Retina (tissue), 1 donor: ENCODE results near the gene AMPD3.

Experiments
- DNase-seq: peaks from one replicate; pipeline ENCODE4 v3.0.0-alpha.2; 2016

Gene AMPD3

DNA sequence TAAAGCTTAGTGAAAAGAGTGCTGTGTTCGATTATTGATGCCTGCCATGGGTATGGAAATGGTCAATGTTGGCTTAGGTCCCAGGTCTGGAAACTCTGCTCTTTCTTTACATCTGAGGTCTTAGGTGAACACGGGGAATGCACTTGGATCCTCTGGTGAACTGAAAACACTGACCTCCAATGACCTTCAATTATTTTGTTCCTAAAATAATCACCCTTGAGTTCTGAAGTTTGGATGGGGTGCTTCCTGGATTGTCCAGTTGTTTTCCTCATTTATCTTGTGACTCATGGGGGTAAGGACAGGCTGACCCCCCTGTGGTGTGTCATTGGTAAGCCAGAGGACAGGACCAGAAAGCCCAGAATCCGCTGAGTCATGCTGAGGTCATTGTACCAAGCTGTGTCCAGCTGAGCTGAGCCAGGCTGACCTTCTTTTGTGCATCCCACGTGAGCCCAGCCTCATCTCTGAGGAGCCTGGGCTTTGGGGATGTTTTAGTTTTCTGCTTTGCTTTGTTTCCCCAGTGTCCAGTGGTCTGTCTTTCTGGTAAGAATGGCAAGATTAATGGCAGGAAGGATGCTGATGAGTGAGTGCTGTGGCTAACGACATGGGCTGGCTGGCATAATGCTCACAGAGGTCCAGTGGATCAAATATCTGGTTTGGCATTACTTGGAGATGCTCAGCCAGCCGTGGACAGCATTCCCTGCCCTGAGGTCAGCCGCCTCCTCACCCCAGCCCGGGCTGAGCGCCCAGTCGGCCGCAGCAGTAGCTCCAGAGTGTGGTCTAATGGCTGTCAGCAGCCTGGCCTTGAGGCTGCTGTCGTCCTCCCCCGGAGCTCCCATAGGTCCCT is 35.6 kb downstream of the AMPD3 start:
- DNase-seq = peak; percentile 45

DNA sequence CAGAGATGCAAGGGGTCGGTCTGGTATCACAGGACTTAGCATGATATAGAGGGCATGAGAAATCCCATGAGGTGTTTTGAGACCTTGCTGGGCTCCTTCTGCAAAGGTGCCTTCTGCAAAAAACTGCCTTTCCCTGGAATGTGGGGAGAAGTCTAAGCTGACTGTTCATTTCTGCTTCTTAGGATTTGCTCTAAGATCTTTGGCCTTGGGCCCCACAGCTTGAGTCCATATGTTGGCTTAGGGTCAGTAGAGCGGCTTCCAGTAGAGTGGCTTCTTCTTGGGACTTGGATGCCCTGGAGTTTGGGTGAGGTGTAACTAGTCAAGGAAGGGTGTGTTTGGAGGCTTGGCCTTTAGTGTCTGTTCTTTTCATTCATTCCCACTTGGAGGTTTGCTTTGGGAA is 37.0 kb downstream of the AMPD3 start:
- DNase-seq = no peak

DNA sequence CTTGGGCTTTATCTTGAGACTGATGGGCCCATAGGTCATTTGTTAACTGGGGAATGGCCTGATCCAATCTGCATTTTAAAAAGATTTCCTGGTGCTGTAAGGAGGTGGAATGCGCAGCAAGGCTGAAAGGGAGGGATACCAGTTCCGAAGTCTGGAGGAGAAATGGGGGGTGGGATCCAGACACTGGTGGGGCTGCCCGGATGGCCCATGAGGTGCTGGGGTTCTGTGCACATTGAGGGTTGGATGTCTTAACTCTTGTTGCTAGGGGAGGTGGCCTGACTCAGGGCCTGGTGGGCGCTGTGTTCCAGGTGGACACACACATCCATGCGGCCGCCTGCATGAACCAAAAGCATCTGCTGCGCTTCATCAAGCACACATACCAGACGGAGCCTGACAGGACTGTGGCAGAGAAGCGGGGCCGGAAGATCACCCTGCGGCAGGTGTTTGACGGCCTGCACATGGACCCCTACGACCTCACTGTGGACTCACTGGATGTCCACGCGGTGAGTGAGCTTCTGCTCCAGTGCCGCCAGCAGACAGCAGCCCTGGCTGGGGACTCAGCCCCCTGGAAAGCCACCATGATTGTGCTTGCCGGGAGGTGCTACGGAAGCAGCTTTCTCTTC is 38.1 kb downstream of the AMPD3 start:
- DNase-seq = peak; percentile 38

DNA sequence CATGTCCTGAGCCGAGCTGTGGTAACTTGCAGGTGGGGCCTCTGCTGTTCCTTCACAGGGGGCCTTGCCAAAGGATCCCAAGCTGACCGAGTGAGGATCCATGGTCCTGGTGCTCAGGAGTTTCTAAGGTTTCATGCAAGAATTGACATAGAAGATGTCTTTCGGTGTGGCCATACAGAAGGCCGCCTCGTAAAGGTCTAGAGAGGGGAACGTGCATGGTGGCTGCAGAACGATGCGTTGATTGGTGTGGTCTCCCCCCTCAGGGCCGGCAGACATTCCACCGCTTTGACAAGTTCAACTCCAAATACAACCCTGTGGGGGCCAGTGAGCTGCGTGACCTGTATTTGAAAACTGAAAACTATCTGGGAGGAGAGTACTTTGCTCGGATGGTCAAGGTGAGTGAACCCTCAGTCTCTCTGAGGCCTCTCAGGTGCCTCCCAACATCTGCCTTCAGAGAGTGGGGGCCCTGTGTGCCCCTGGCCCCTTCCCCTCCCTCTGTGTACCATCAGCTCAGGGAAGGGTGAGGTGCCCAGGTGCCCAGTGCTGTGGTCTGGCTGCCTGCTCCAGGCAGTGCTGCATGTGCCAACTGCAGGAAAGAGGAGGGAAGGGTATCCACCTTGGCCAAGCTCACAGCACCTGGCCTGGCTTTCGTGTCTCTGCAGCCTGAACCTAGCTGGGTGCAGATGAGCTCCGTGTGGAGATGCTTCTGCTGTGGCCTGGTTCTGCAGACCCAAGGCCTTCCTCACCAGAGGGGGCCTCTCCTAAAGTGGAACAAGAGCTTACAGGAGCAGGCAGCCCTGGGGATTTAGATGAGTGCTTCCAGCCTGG is 39.8 kb downstream of the AMPD3 start:
- DNase-seq = no peak

DNA sequence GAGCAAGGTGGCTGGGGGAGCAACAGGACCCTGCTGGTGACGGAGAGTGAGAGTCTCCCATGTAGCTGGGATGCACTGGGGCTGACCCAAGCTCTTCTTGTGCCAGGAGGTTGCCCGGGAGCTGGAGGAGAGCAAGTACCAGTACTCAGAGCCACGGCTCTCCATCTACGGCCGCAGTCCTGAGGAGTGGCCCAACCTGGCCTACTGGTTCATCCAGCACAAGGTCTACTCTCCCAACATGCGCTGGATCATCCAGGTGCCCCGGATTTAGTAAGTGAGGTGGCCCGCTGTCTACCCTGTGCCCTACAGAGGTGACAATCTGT is 40.4 kb downstream of the AMPD3 start:
- DNase-seq = no peak

DNA sequence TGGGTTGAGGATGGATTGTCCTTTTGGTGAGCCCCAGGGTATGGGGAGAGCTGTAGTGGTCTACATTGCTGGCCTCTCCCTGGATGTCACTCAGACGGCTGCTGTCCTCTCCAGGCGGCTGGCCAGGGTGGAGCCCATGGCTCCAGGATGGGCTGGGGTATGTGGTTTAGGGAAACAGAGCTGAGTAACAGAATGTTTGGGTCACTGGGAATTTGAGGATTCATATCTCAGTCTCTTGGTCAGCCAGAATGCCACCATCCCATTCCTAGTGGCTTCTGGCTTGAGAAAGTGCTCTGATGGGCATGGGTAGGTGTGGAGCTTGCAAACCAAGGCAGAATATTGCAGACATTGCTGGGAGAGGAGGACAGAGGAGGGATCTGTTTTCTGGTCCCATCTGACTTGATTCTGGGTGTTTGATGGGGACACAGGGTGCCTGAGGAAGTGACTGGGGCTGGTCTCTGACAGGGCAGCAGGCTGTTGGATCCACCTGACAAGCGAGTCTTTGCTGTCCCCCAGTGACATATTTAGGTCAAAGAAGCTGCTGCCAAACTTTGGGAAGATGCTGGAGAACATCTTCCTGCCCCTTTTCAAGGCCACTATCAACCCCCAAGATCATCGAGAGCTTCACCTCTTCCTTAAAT is 41.4 kb downstream of the AMPD3 start:
- no peak for DNase-seq

DNA sequence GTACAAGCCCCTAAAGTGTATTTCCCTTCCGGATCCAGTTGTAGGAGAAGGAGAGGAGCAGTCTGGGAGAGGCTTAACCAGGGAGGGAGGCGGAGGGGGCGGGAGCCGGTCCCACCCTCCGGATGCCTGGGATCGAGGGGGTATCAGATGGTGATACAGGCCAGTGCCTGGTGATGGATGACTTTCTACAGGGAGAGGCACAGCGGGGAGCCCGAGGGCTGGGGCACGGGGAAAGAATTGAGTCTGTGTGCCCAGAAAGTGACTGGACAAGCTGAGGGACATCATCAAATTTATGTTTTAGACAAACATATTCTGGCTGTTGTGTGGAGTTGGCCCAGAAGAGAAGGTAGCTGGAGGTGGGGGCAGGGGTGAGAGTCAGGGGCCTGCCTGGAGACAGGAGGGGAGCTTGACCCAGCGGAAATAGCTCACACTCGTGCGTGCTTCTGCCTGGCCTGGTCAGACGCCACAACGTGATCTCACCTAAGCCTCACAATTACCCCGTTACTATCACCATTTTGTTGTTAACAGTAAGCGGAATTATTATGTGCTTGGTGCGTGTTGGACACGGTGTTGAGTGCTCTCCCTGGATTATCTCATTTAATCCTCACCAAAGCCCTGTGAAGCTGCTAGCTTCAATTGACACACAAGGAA is 42.4 kb downstream of the AMPD3 start:
- DNase-seq = no peak

DNA sequence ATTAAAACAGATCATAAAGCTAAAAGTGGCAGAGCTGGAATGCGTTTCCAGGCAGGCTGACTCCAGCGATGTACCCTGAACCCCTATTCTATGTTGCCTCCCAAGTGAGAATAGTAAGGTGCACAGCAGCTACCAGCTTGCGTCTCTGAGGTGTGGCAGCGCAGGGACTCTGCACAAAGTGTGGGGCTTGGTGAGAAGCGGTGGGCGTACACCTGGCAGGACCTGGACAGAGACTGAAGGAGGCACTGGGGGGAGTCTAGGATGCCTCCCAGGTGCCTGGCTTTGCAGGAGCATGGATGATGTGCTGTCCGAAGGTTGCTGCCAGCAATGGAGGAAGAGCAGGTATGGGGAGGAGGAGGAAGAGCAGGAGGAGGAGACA is 42.9 kb downstream of the AMPD3 start:
- DNase-seq = no peak

DNA sequence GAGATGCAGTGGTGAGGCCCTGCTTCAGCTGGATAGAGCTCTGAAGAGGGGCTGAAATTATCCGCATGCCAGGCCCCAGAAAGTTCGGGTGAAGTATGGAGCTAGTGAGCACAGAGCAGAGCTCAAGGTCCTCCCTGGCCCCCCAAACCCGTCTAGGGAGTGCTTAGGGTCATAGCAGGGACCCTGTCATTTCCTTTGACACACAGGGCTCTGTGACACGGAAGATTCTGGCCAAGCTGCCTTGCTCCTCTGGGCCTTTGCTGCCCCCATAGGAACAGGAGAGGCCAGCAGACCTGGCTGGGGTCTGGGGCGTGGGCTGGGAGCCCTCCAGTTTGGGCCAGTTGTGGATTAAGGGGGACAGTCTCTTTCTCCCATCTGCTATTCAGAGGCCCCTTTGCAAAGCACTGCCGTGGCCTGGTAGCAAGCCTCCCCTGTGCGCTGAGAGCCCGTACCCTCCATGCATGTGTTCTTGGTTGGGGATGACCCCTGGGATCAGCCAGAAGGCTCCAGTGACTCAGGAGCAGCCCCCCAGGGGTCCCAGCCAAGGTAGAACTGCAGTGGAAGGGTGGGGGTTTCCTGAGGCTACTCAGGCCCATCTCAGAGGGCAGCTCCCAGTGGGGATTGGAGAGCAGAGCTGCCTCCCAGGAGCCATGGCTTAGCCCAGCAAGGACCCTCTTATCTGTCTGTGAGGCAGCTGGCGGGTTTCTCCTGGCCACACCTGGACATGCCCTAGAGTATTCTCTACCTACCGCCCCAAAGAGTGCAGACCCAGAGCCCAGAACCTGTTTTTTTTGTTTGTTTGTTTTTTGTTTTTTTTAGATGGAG is 43.6 kb downstream of the AMPD3 start:
- no peak for DNase-seq

DNA sequence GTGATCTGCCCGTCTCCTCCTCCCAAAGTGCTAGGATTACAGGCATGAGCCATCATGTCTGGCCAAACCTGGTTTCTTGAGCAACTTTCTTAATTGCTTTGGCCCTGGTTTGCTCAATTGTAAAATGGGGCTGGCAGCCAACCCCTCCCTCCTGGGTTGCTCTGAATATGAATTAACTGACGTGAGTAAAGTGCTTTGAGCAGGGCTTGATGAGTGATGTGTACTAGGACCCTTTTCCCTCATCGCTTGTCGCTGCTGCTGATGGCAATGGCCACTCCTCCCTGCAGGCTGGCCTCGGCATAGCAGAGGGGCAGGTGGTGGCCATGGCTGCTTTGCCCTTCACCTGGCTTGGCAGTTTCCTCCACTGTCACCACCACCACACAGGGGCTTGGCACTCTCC is 44.4 kb downstream of the AMPD3 start:
- no peak for DNase-seq

DNA sequence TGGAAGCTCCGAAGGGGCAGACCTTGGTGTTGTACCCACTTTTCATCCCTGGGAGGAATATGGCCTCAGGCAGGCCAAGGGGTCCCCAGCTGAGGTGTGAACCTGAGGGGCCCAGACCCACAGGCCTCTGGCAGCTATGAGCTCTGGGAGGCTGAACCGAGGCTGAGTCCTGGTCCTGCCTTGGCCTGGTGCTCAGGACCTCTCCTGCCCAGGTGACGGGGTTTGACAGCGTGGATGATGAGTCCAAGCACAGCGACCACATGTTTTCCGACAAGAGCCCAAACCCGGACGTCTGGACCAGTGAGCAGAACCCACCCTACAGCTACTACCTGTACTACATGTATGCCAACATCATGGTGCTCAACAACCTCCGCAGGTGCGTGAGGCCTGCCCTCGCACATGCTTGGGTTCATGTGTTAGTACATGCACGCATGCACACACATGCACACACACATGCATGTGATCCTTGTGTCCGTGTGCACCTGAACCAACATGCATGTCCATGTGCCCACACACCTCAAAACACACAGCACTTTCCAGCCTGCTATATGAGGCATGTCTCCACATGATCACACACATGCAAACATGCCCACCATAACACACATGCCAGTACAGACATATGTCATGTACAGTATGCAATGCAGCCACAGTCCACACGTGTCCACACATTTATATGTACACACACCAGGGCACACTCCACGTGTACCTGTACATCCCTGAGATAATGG is 45.0 kb downstream of the AMPD3 start:
- DNase-seq = no peak

DNA sequence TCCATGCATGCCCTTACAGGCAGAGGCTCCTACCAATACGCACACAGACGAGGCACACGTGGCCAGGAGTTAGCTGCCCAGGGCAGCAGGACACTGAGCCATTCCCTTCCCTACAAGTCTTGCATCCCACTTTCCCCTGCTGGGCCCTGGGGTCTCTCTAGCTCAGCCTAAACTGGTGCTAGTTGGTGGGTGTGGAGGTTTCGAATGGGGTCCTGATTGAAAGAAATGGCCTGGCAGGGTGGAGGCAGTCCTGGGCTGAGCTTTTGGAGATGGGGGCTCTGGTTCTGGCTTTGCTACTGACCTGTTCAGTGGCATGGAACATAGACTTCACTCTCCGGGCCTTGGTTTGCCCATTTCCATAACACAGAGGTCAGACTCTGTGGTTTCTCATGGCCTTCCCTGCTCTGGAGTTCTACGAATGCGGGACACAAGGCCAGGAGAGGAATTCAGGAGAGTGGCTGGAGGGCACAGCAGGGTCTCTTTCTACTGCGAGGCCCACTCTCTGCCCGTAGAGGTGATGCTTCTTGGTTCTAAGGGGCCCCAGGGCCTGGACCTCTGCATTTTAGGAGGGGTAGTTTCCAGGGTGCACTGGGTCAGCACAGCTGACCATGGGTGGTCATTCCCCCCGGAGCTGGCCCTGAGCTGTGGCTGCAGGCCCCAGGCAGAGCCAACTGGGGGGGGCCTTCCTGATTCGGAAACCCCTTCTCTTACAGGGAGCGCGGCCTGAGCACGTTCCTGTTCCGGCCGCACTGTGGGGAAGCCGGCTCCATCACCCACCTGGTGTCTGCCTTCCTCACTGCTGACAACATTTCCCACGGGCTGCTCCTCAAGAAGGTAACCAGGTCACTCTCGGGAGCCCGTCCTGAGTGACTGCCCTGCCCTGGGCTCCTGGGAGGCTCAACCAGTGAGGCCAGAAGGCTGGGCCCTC is 46.0 kb downstream of the AMPD3 start:
- no peak for DNase-seq

DNA sequence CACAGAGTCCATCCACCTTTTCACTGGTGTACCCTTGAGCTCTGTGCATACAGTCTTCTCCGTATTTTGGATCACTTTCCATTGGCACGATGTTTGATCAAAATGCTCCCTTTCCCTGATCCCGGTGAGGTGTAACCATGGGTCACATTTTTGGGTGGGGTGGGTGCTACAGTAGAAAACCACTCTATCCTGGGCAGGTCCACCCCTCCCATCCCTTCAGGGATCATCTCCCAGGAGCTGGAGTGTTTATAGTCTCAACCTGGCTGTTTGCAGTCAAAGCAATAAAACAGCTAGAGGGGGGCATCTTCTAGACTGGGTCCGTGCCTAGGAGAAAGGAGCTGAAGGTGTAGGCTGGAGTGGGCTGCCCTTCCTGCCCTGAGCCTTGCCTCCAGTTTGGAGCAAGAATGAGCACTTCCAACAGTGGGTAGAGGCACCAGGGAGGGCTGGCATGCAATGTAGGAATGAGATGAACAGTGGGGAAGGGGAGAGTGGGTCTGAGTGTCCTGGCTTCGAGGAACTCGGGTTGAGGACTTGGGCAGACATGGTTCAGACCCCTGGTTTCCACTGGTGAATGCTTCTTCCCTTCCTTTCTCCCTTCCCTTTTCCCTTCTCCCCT is 47.1 kb downstream of the AMPD3 start:
- no peak for DNase-seq

DNA sequence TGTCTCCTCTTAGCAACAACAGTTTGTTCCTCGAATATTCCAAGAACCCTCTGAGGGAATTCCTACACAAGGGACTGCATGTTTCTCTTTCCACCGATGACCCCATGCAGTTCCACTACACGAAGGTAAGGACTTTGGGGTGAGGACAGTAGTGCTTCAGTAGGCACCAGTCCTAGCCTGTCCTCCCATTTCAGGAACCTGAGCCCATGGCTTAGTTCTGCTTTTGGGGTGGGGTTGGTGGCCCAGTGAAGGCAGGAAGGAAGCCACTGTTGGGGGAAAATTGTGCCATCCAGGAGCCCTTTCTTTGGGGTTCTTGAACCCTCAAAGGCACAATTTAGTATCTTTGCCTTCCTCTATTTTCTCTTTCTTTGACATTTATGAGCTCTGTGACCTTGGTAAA is 47.7 kb downstream of the AMPD3 start:
- DNase-seq = no peak

DNA sequence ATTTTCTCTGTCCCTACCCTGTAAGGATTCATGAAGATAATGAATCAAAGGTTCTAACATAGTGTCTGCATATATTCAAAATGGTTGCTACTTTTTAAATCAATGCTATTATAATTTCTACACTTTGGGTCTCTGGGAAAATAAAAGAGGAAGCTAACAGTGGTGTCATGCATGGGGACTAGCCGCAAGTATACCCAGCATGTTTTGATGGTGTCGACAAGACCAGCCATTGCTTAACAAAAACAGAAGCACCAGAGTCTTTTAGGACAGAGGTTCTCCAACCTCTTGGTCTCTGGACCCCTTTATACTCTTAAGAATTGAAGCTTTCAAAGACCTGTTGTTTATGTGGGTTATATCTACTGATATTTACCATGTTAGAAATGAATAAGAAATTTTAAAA is 48.2 kb downstream of the AMPD3 start:
- DNase-seq = no peak

DNA sequence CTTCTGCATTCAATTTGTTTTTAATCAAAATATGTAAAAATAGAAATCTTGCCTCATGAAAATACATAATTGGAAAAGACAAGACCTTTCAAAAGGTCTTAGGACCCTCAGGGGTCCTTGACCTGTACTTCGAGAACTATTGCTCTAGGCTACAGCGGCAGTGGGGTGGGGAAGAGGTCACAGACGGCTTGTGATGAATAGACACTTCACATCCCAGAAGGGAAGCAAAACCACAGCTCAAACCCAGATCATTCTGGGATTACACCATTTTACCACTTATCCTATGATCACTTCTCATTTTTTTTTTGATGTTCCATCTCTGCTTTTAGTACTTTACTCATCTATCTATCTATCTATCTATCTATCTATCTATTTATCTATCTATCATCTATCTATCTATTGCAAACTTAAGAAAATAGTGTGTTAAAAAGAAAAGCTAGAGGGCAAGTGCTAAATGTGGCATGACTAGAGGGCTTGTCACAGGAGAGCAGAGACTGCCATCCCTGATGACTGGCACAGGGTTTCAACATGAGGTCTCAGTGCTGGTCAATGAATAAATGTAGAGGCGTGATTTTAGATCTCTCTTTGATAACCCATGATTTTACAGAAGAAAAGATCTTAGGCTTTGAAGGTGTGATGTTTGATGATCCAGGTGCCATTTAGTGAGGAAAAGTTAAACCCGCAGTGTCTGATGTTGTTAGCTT is 48.9 kb downstream of the AMPD3 start:
- DNase-seq = no peak

DNA sequence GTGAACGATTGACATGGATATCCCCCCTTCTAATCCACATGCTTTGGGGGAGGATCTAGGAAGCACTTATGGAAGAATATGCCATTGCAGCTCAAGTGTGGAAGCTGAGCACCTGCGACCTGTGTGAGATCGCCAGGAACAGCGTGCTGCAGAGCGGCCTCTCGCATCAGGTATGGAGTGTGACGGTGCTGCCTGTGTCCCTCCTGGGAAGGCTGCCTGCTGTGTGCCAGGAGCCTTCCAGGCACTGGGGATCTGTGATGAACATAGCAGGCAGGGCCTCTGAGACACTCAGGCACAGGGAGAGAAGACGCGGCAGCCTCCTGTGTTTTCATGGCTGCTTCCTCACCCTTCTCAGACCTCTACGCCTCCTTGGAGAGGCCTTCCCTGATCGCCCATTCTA is 49.4 kb downstream of the AMPD3 start:
- DNase-seq = no peak

DNA sequence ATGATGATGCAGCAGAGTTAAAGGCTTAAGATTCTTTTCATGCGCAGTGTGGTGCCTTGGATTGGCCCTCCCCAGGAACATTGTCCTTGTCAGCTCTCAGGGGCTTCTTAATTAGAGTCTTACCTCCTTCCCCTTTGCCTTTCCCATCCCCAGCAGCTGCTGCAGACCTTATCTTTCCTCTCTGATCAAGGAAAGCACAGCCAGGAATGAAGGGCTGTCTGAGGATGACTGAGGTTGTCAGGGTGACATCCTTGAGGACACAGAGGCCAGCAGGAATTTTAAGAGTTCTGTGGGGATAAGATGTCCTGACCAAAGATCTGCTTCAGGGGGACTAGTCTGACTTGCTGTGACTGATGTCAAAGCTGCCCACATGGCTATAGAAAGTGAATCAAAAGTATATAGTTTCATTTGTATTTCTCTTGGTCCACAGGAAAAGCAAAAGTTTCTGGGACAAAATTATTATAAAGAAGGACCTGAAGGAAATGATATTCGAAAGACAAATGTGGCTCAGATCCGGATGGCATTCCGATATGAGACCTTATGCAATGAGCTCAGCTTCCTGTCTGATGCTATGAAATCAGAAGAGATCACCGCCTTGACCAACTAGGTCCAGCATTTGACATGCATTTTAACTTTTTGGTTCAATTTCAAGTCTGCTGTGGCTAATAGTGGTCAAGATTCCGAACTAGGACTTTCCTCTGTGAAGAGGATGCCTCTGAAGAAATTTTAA is 50.4 kb downstream of the AMPD3 start:
- DNase-seq = no peak
